ENCODE data around the gene ZNF583.

The ZNF583 gene

GRCh38 chr19:56403764-56404704 is at the start of gene ZNF583:
ZNF583 (plus strand) TSS chr19:56404332; CDS start chr19:56407115, 2,783 bp downstream.
- Histone ChIP-seq H4K20me1 (ENCODE audit: control insufficient read depth, insufficient read depth, low read depth, low read length) (no peaks in the 10 kb centered on the region), H3K9me2 (replicated peaks; ENCODE audit: control insufficient read depth, low read length) (no peaks in the 10 kb centered on the region), H3K36me3 (ENCODE audit: control insufficient read depth, low read length) (peaks cover 5% of the 10 kb centered on the region), H3K79me2 (ENCODE audit: control insufficient read depth, low read length) (no peaks in the 10 kb centered on the region), H3K4me2 (ENCODE audit: low read length) (peak within 1 kb of the TSS; percentile 88), H3K9me3 (ENCODE audit: control insufficient read depth, insufficient read depth, low read length) (peaks cover 67% of the 10 kb centered on the region), H3K4me3 (ENCODE audit: low read length) (peak within 1 kb of the TSS; percentile 85), H3K27ac (ENCODE audit: low read depth, low read length) (peak within 1 kb of the TSS; percentile 27; the same call in 1 of the 2 replicates), H3K27me3 (ENCODE audit: control insufficient read depth, low read length) (no peaks in the 10 kb centered on the region), H3K4me1 (ENCODE audit: control insufficient read depth, low read length) (peaks cover 13% of the 10 kb centered on the region), H3F3A (ENCODE audit: control insufficient read depth, insufficient read depth) (no peaks in the 10 kb centered on the region)
- TF ChIP-seq CTCF (IDR thresholded peaks at IDR 0.05; ENCODE audit: low read depth, low read length, poor library complexity, severe bottlenecking): no peak
- no peak for TF ChIP-seq EZH2phosphoT487 (IDR thresholded peaks at IDR 0.05; ENCODE audit: borderline replicate concordance, low read length)

GRCh38 chr19:56355517-56355916 is 48.6 kb upstream of the ZNF583 start:
- Histone ChIP-seq H3K9me3 (ENCODE audit: control insufficient read depth, insufficient read depth, low read length) (no peaks in the 10 kb centered on the region), H3K9me2 (replicated peaks; ENCODE audit: control insufficient read depth, low read length) (no peaks in the 10 kb centered on the region), H3K36me3 (ENCODE audit: control insufficient read depth, low read length) (no peaks in the 10 kb centered on the region), H3F3A (ENCODE audit: control insufficient read depth, insufficient read depth) (no peaks in the 10 kb centered on the region), H3K79me2 (ENCODE audit: control insufficient read depth, low read length) (no peaks in the 10 kb centered on the region), H3K4me2 (ENCODE audit: low read length) (no peak overlapping the region), H3K4me1 (ENCODE audit: control insufficient read depth, low read length) (no peaks in the 10 kb centered on the region), H3K27ac (ENCODE audit: low read depth, low read length) (no peak overlapping the region), H3K27me3 (ENCODE audit: control insufficient read depth, low read length) (no peaks in the 10 kb centered on the region), H3K4me3 (ENCODE audit: low read length) (no peak overlapping the region), H4K20me1 (ENCODE audit: control insufficient read depth, insufficient read depth, low read depth, low read length) (no peaks in the 10 kb centered on the region)
- no peak for TF ChIP-seq CTCF (IDR thresholded peaks at IDR 0.05; ENCODE audit: low read depth, low read length, poor library complexity, severe bottlenecking)
- no peak for TF ChIP-seq EZH2phosphoT487 (IDR thresholded peaks at IDR 0.05; ENCODE audit: borderline replicate concordance, low read length)

- Histone ChIP-seq H3K4me2 (ENCODE audit: low read length) (no peak overlapping the region), H3K9me2 (replicated peaks; ENCODE audit: control insufficient read depth, low read length) (no peaks in the 10 kb centered on the region), H3K27me3 (ENCODE audit: control insufficient read depth, low read length) (no peaks in the 10 kb centered on the region), H3K4me1 (ENCODE audit: control insufficient read depth, low read length) (no peaks in the 10 kb centered on the region), H3K27ac (ENCODE audit: low read depth, low read length) (no peak overlapping the region), H3K9me3 (ENCODE audit: control insufficient read depth, insufficient read depth, low read length) (no peaks in the 10 kb centered on the region), H3K36me3 (ENCODE audit: control insufficient read depth, low read length) (no peaks in the 10 kb centered on the region), H3K4me3 (ENCODE audit: low read length) (no peak overlapping the region), H3F3A (ENCODE audit: control insufficient read depth, insufficient read depth) (no peaks in the 10 kb centered on the region), H4K20me1 (ENCODE audit: control insufficient read depth, insufficient read depth, low read depth, low read length) (no peaks in the 10 kb centered on the region), H3K79me2 (ENCODE audit: control insufficient read depth, low read length) (no peaks in the 10 kb centered on the region)
- no peak for TF ChIP-seq CTCF (IDR thresholded peaks at IDR 0.05; ENCODE audit: low read depth, low read length, poor library complexity, severe bottlenecking)
Measured at GRCh38 chr19:56356944-56357343, 47.2 kb upstream of the ZNF583 start.
